ENCODE measurements around the gene RHBG.

Gene RHBG

GRCh38 chr1:156407344-156407743, 38.3 kb downstream of the RHBG start:
- no peak overlapping the region for H3K4me3 ChIP-seq (replicated peaks; ENCODE audit: low read depth, low read length)
- DNase-seq (ENCODE audit: low read depth), result no peak
- no peak for TF ChIP-seq CTCF (IDR thresholded peaks at IDR 0.05; ENCODE audit: low read length, missing control alignments)

- DNase-seq (ENCODE audit: low read depth), result no peak
- no peak for TF ChIP-seq CTCF (IDR thresholded peaks at IDR 0.05; ENCODE audit: low read length, missing control alignments)
- H3K4me3 ChIP-seq (replicated peaks; ENCODE audit: low read depth, low read length), result no peak overlapping the region
Measured at GRCh38 chr1:156407760-156408159, 38.7 kb downstream of the RHBG start.

GRCh38 chr1:156409439-156409838, 40.4 kb downstream of the RHBG start:
- DNase-seq (ENCODE audit: low read depth), result no peak
- no peak for TF ChIP-seq CTCF (IDR thresholded peaks at IDR 0.05; ENCODE audit: low read length, missing control alignments)
- H3K4me3 ChIP-seq (replicated peaks; ENCODE audit: low read depth, low read length), result no peak overlapping the region

GRCh38 chr1:156410238-156410637, 41.2 kb downstream of the RHBG start:
- no peak for TF ChIP-seq CTCF (IDR thresholded peaks at IDR 0.05; ENCODE audit: low read length, missing control alignments)
- no peak overlapping the region for H3K4me3 ChIP-seq (replicated peaks; ENCODE audit: low read depth, low read length)
- DNase-seq (ENCODE audit: low read depth), result no peak

- no peak for DNase-seq (ENCODE audit: low read depth)
- H3K4me3 ChIP-seq (replicated peaks; ENCODE audit: low read depth, low read length), result no peak overlapping the region
- TF ChIP-seq CTCF (IDR thresholded peaks at IDR 0.05; ENCODE audit: low read length, missing control alignments), result no peak
Measured at GRCh38 chr1:156410740-156411139, 41.7 kb downstream of the RHBG start.

GRCh38 chr1:156412653-156413321, 43.8 kb downstream of the RHBG start:
- DNase-seq (ENCODE audit: low read depth), result no peak
- TF ChIP-seq CTCF (IDR thresholded peaks at IDR 0.05; ENCODE audit: low read length, missing control alignments), result no peak
- H3K4me3 ChIP-seq (replicated peaks; ENCODE audit: low read depth, low read length), result no peak overlapping the region
